ENCODE measurements around the gene SHE. TPM values are rescaled to one million over a fixed set of nuclear protein-coding genes. Genes with fewer than 3 reads are reported as not detected.

SHE gene
- total and polyA plus RNA-seq, 9 donors = 7.3 to 10.4 (median 8.4) TPM

GRCh38 chr1:154466921-154467417 is 35.2 kb downstream of the SHE start:
- H3K36me3 ChIP-seq (ENCODE audit: control insufficient read depth, insufficient read depth, low read length) = no peaks in the 10 kb centered on the region
- H3K4me1 ChIP-seq (ENCODE audit: control insufficient read depth, insufficient read depth, low read length) = no peaks in the 10 kb centered on the region
- no CpG with 5 or more reads among the region's 8 CpGs for WGBS (ENCODE audit: insufficient coverage)
- no peak for DNase-seq
- no peak overlapping the region for H3K4me3 ChIP-seq (ENCODE audit: low read length)
- no peak overlapping the region for H3K27ac ChIP-seq (ENCODE audit: low read length)
- H3K27me3 ChIP-seq (ENCODE audit: control insufficient read depth, insufficient read depth, low read length) = no peaks in the 10 kb centered on the region
- no peaks in the 10 kb centered on the region for H3K9me3 ChIP-seq (replicated peaks; ENCODE audit: control insufficient read depth, low read depth, low read length)

GRCh38 chr1:154466206-154466605 is 36.0 kb downstream of the SHE start:
- no peaks in the 10 kb centered on the region for H3K9me3 ChIP-seq (replicated peaks; ENCODE audit: control insufficient read depth, low read depth, low read length)
- WGBS (ENCODE audit: insufficient coverage) = 33% methylated on average over 2 of the region's 3 CpGs
- no peak overlapping the region for H3K27ac ChIP-seq (ENCODE audit: low read length)
- H3K4me1 ChIP-seq (ENCODE audit: control insufficient read depth, insufficient read depth, low read length) = no peaks in the 10 kb centered on the region
- no peaks in the 10 kb centered on the region for H3K27me3 ChIP-seq (ENCODE audit: control insufficient read depth, insufficient read depth, low read length)
- H3K36me3 ChIP-seq (ENCODE audit: control insufficient read depth, insufficient read depth, low read length) = no peaks in the 10 kb centered on the region
- peak; percentile 37 for DNase-seq
- H3K4me3 ChIP-seq (ENCODE audit: low read length) = no peak overlapping the region

- H3K9me3 ChIP-seq (replicated peaks; ENCODE audit: control insufficient read depth, low read depth, low read length) = no peaks in the 10 kb centered on the region
- H3K36me3 ChIP-seq (ENCODE audit: control insufficient read depth, insufficient read depth, low read length) = no peaks in the 10 kb centered on the region
- H3K4me3 ChIP-seq (ENCODE audit: low read length) = no peak overlapping the region
- WGBS (ENCODE audit: insufficient coverage) = 96% methylated on average over 3 of the region's 8 CpGs
- no peak overlapping the region for H3K27ac ChIP-seq (ENCODE audit: low read length)
- no peak for DNase-seq
- no peaks in the 10 kb centered on the region for H3K4me1 ChIP-seq (ENCODE audit: control insufficient read depth, insufficient read depth, low read length)
- H3K27me3 ChIP-seq (ENCODE audit: control insufficient read depth, insufficient read depth, low read length) = no peaks in the 10 kb centered on the region
These were observed 36.5 kb downstream of the SHE start for GRCh38 chr1:154465621-154466195.

GRCh38 chr1:154463512-154463990 is 38.7 kb downstream of the SHE start:
- Histone ChIP-seq H3K36me3 (ENCODE audit: control insufficient read depth, insufficient read depth, low read length) (no peaks in the 10 kb centered on the region), H3K4me1 (ENCODE audit: control insufficient read depth, insufficient read depth, low read length) (no peaks in the 10 kb centered on the region), H3K4me3 (ENCODE audit: low read length) (no peak overlapping the region), H3K9me3 (replicated peaks; ENCODE audit: control insufficient read depth, low read depth, low read length) (no peaks in the 10 kb centered on the region), H3K27me3 (ENCODE audit: control insufficient read depth, insufficient read depth, low read length) (no peaks in the 10 kb centered on the region), H3K27ac (ENCODE audit: low read length) (no peak overlapping the region)
- DNase-seq = no peak
- 58% methylated on average over 3 of the region's 4 CpGs for WGBS (ENCODE audit: insufficient coverage)

- no peak overlapping the region for H3K27ac ChIP-seq (ENCODE audit: low read length)
- H3K9me3 ChIP-seq (replicated peaks; ENCODE audit: control insufficient read depth, low read depth, low read length) = no peaks in the 10 kb centered on the region
- H3K27me3 ChIP-seq (ENCODE audit: control insufficient read depth, insufficient read depth, low read length) = no peaks in the 10 kb centered on the region
- no peaks in the 10 kb centered on the region for H3K36me3 ChIP-seq (ENCODE audit: control insufficient read depth, insufficient read depth, low read length)
- H3K4me3 ChIP-seq (ENCODE audit: low read length) = no peak overlapping the region
- no peak for DNase-seq
- WGBS (ENCODE audit: insufficient coverage) = 97% methylated on average over 7 of the region's 15 CpGs
- no peaks in the 10 kb centered on the region for H3K4me1 ChIP-seq (ENCODE audit: control insufficient read depth, insufficient read depth, low read length)
These were observed 41.4 kb downstream of the SHE start for GRCh38 chr1:154460695-154461260.

GRCh38 chr1:154459080-154459479 is 43.1 kb downstream of the SHE start:
- no peak for DNase-seq
- Histone ChIP-seq H3K9me3 (replicated peaks; ENCODE audit: control insufficient read depth, low read depth, low read length) (no peaks in the 10 kb centered on the region), H3K27me3 (ENCODE audit: control insufficient read depth, insufficient read depth, low read length) (no peaks in the 10 kb centered on the region), H3K36me3 (ENCODE audit: control insufficient read depth, insufficient read depth, low read length) (no peaks in the 10 kb centered on the region), H3K27ac (ENCODE audit: low read length) (no peak overlapping the region), H3K4me3 (ENCODE audit: low read length) (no peak overlapping the region), H3K4me1 (ENCODE audit: control insufficient read depth, insufficient read depth, low read length) (no peaks in the 10 kb centered on the region)

GRCh38 chr1:154456631-154457030 is 45.6 kb downstream of the SHE start:
- Histone ChIP-seq H3K36me3 (ENCODE audit: control insufficient read depth, insufficient read depth, low read length) (no peaks in the 10 kb centered on the region), H3K4me3 (ENCODE audit: low read length) (no peak overlapping the region), H3K9me3 (replicated peaks; ENCODE audit: control insufficient read depth, low read depth, low read length) (no peaks in the 10 kb centered on the region), H3K4me1 (ENCODE audit: control insufficient read depth, insufficient read depth, low read length) (peaks cover 8% of the 10 kb centered on the region), H3K27ac (ENCODE audit: low read length) (no peak overlapping the region), H3K27me3 (ENCODE audit: control insufficient read depth, insufficient read depth, low read length) (no peaks in the 10 kb centered on the region)
- 83% methylated on average over 4 of the region's 6 CpGs for WGBS (ENCODE audit: insufficient coverage)
- DNase-seq = no peak

GRCh38 chr1:154454386-154455120 is 47.7 kb downstream of the SHE start:
- H3K27ac ChIP-seq (ENCODE audit: low read length) = no peak overlapping the region
- H3K36me3 ChIP-seq (ENCODE audit: control insufficient read depth, insufficient read depth, low read length) = no peaks in the 10 kb centered on the region

GRCh38 chr1:154453574-154454352 is 48.4 kb downstream of the SHE start:
- Histone ChIP-seq H3K9me3 (replicated peaks; ENCODE audit: control insufficient read depth, low read depth, low read length) (no peaks in the 10 kb centered on the region), H3K36me3 (ENCODE audit: control insufficient read depth, insufficient read depth, low read length) (no peaks in the 10 kb centered on the region), H3K4me1 (ENCODE audit: control insufficient read depth, insufficient read depth, low read length) (peaks cover 8% of the 10 kb centered on the region), H3K27ac (ENCODE audit: low read length) (no peak overlapping the region), H3K27me3 (ENCODE audit: control insufficient read depth, insufficient read depth, low read length) (no peaks in the 10 kb centered on the region), H3K4me3 (ENCODE audit: low read length) (no peak overlapping the region)
- 10% methylated on average over 3 of the region's 5 CpGs for WGBS (ENCODE audit: insufficient coverage)
- peak; percentile 58 for DNase-seq

More at GRCh38 chr1:154454386-154455120, 47.7 kb downstream of the SHE start:
- no peaks in the 10 kb centered on the region for H3K9me3 ChIP-seq (replicated peaks; ENCODE audit: control insufficient read depth, low read depth, low read length)
- 33% methylated on average over 1 of the region's 5 CpGs for WGBS (ENCODE audit: insufficient coverage)
- H3K27me3 ChIP-seq (ENCODE audit: control insufficient read depth, insufficient read depth, low read length) = no peaks in the 10 kb centered on the region
- no peak overlapping the region for H3K4me3 ChIP-seq (ENCODE audit: low read length)
- H3K4me1 ChIP-seq (ENCODE audit: control insufficient read depth, insufficient read depth, low read length) = peaks cover 8% of the 10 kb centered on the region
- no peak for DNase-seq

GRCh38 chr1:154453161-154453560 is 49.1 kb downstream of the SHE start:
- H3K36me3 ChIP-seq (ENCODE audit: control insufficient read depth, insufficient read depth, low read length) = no peaks in the 10 kb centered on the region
- no peaks in the 10 kb centered on the region for H3K27me3 ChIP-seq (ENCODE audit: control insufficient read depth, insufficient read depth, low read length)
- 67% methylated on average over 2 of the region's 5 CpGs for WGBS (ENCODE audit: insufficient coverage)
- no peak for DNase-seq
- H3K4me1 ChIP-seq (ENCODE audit: control insufficient read depth, insufficient read depth, low read length) = peaks cover 11% of the 10 kb centered on the region
- H3K27ac ChIP-seq (ENCODE audit: low read length) = no peak overlapping the region
- H3K4me3 ChIP-seq (ENCODE audit: low read length) = no peak overlapping the region
- H3K9me3 ChIP-seq (replicated peaks; ENCODE audit: control insufficient read depth, low read depth, low read length) = no peaks in the 10 kb centered on the region

Data from muscle of leg (tissue), 11 donors.